Calu3 (cell line): Measurements from ENCODE around the gene LANCL3. TPM values are rescaled to one million over a fixed set of nuclear protein-coding genes. Genes with fewer than 3 reads are reported as not detected.
"Not testable (repeated sequence)": the region's sequence is repeated elsewhere in the genome, so short reads cannot be mapped to it uniquely, and the experiment has no call there.

ENCODE experiments used
- BruUV-seq: library from RNA; stranded (reverse); fragments of 400-500 nt; replicated peaks from 2 replicates; lab custom pipeline; 2021; lab: Mats Ljungman, UMichigan
- CTCF ChIA-PET: fragments of 300-600 bp; sonication (Branson Sonifier 250); formaldehyde crosslinking; loops from one replicate; lab custom pipeline; 2022; ENCODE audit warnings: antibody characterized with exemption; lab: Charles Lee
- DNase-seq: peaks from one replicate; pipeline ENCODE4 v3.0.0; 2022
- H3K27ac Mint-ChIP-seq: one replicate; pipeline ENCODE4 v1.8.0; 2022; ENCODE audit warnings: mixed read lengths; ENCODE audit not compliant: unreplicated experiment
- H3K27me3 Mint-ChIP-seq: one replicate; pipeline ENCODE4 v1.8.0; 2022; ENCODE audit warnings: mixed read lengths; ENCODE audit not compliant: unreplicated experiment
- H3K36me3 Mint-ChIP-seq: one replicate; pipeline ENCODE4 v1.8.0; 2022; ENCODE audit warnings: mild to moderate bottlenecking, moderate library complexity, mixed read lengths; ENCODE audit not compliant: insufficient read depth, unreplicated experiment
- H3K4me1 Mint-ChIP-seq: one replicate; pipeline ENCODE4 v1.8.0; 2022; ENCODE audit warnings: mild to moderate bottlenecking, low read depth, mixed read lengths; ENCODE audit not compliant: unreplicated experiment
- H3K4me3 Mint-ChIP-seq: one replicate; pipeline ENCODE4 v1.8.0; 2022; ENCODE audit warnings: mild to moderate bottlenecking, low read depth, moderate library complexity, mixed read lengths; ENCODE audit not compliant: unreplicated experiment
- H3K9me3 Mint-ChIP-seq: one replicate; pipeline ENCODE4 v1.8.0; 2022; ENCODE audit warnings: low read depth, mixed read lengths; ENCODE audit not compliant: unreplicated experiment
- CTCF ChIP-seq: fragments of 200-600 bp; IDR thresholded peaks from one replicate; pipeline ENCODE4 v1.8.0; 2022; ENCODE audit warnings: antibody characterized with exemption; ENCODE audit not compliant: unreplicated experiment
- intact Hi-C: fragments of 100-400 bp; cut with micrococcal nuclease; formaldehyde crosslinking; loops from one replicate; pipeline ENCODE4 v1.10.0; 2022; ENCODE audit not compliant: unreplicated experiment
- total RNA-seq: library from RNA; stranded (reverse); gene quantifications from 2 replicates; pipeline ENCODE4 v1.2.3, GENCODE V29; 2022

The LANCL3 gene
- total RNA-seq, 1 experiment from 2014 or later, result 2.3 TPM

GRCh38 chrX:37578045-37578444, 6.6 kb downstream of the LANCL3 start:
- Mint-ChIP-seq H3K36me3 (no peaks in the 10 kb centered on the region), H3K27me3 (no peaks in the 10 kb centered on the region), H3K4me1 (peaks cover 13% of the 10 kb centered on the region), H3K9me3 (no peaks in the 10 kb centered on the region), H3K27ac (no peak overlapping the region), H3K4me3 (no peak overlapping the region)
- no peak for DNase-seq
- BruUV-seq, result no TSS peak
- CTCF ChIA-PET, result no interaction called here
- intact Hi-C loops, result loop anchor here (10.0 kb wide), 2 partner anchors 107 to 147 kb away; partner anchors contain the start of gene XK
- TF ChIP-seq CTCF, result no peak

GRCh38 chrX:37580080-37580479, 8.6 kb downstream of the LANCL3 start:
- intact Hi-C loops, result no loop called here
- H3K4me1 Mint-ChIP-seq, result peaks cover 7% of the 10 kb centered on the region
- DNase-seq, result no peak
- no peak for TF ChIP-seq CTCF
- H3K36me3 Mint-ChIP-seq, result no peaks in the 10 kb centered on the region
- CTCF ChIA-PET, result no interaction called here
- no peak overlapping the region for H3K4me3 Mint-ChIP-seq
- no peak overlapping the region for H3K27ac Mint-ChIP-seq
- no peaks in the 10 kb centered on the region for H3K27me3 Mint-ChIP-seq
- no peaks in the 10 kb centered on the region for H3K9me3 Mint-ChIP-seq
- BruUV-seq, result no TSS peak

GRCh38 chrX:37587337-37587736, 15.9 kb downstream of the LANCL3 start:
- intact Hi-C loops, BruUV-seq, H3K4me1 Mint-ChIP-seq, H3K9me3 Mint-ChIP-seq, H3K27ac Mint-ChIP-seq, H3K36me3 Mint-ChIP-seq, H3K27me3 Mint-ChIP-seq, H3K4me3 Mint-ChIP-seq, CTCF ChIA-PET, DNase-seq: not testable (repeated sequence)

GRCh38 chrX:37590047-37590446, 18.6 kb downstream of the LANCL3 start:
- no peak for DNase-seq
- Mint-ChIP-seq H3K9me3 (no peaks in the 10 kb centered on the region), H3K4me1 (no peaks in the 10 kb centered on the region), H3K27ac (no peak overlapping the region), H3K27me3 (no peaks in the 10 kb centered on the region), H3K4me3 (no peak overlapping the region), H3K36me3 (no peaks in the 10 kb centered on the region)
- CTCF ChIA-PET, result no interaction called here
- no TSS peak for BruUV-seq
- TF ChIP-seq CTCF, result no peak
- intact Hi-C loops, result no loop called here

- intact Hi-C loops, result no loop called here
- CTCF ChIA-PET, result no interaction called here
- Mint-ChIP-seq H3K4me3 (no peak overlapping the region), H3K9me3 (no peaks in the 10 kb centered on the region), H3K27me3 (no peaks in the 10 kb centered on the region), H3K4me1 (no peaks in the 10 kb centered on the region), H3K36me3 (no peaks in the 10 kb centered on the region), H3K27ac (no peak overlapping the region)
- BruUV-seq, result no TSS peak
- TF ChIP-seq CTCF, result no peak
- no peak for DNase-seq
Measured at GRCh38 chrX:37594755-37595382, 23.4 kb downstream of the LANCL3 start.
